Measurements from ENCODE around the gene CACHD1. TPM values are rescaled to one million over a fixed set of nuclear protein-coding genes. Genes with fewer than 3 reads are reported as not detected.

Gene CACHD1
- total and polyA plus RNA-seq, 2 of the 8 experiments (the other 6 are each of a cell fraction or from before 2014, with no cell fraction given) = 22.2 to 42.5 TPM

DNA sequence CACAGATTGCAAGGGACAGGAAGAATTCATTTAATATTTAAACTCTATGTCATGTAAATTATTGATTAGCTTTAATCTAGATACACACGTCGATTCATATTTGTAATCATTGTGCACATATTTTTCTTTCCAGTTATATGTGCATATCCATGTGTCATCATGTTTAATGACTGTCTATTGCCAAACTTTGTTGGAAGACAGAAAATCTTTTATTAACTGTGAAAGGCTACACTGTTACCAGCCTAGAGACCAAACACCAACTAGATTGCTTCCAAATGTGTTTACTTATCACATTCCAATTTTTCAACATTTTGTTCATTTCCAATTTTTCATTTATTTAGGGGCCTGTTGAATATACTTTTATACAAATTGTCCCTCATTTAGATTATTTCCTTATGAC lies 43.2 kb upstream of the CACHD1 start (continued):
- TF ChIP-seq, protein P1, sequence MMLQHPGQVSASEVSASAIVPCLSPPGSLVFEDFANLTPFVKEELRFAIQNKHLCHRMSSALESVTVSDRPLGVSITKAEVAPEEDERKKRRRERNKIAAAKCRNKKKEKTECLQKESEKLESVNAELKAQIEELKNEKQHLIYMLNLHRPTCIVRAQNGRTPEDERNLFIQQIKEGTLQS (IDR thresholded peaks at IDR 0.05; ENCODE audit: insufficient read depth, low read depth, low read length) = no peak
- TF ChIP-seq EZH2 (IDR thresholded peaks at IDR 0.05; ENCODE audit: low read depth, low read length, severe bottlenecking) (no peak), SP4 (IDR thresholded peaks at IDR 0.05; ENCODE audit: low read length) (no peak), RNF2 (IDR thresholded peaks at IDR 0.05; ENCODE audit: borderline replicate concordance, low read depth, low read length, missing control alignments, poor library complexity, severe bottlenecking) (no peak), ASH2L (IDR thresholded peaks at IDR 0.05; ENCODE audit: low read length) (no peak), BACH1 (IDR thresholded peaks at IDR 0.05; ENCODE audit: low read length) (no peak), TCF12 (IDR thresholded peaks at IDR 0.05; ENCODE audit: low read depth, low read length) (no peak), TBP (IDR thresholded peaks at IDR 0.05; ENCODE audit: low read depth, low read length) (no peak), YY1 (IDR thresholded peaks at IDR 0.05; ENCODE audit: low read depth, low read length) (no peak)

Data from H1 (cell line).